Activated T-cell treated with anti-CD3 and anti-CD28 coated beads for 24 hours (primary cell): ENCODE results near the gene KRT12.

Source experiments
- DNase-seq: peaks from one replicate; pipeline ENCODE4 v3.0.0-alpha.2; 2020; ENCODE audit warnings: low read depth

KRT12 gene

GRCh38 chr17:40866838-40867237, at the start of gene KRT12:
Gene KRT12 (minus strand): TSS chr17:40867223. CDS start chr17:40867186, 37 bp downstream.
- no peak for DNase-seq

GRCh38 chr17:40916366-40916765, 49.3 kb upstream of the KRT12 start:
- DNase-seq, result no peak

- no peak for DNase-seq
Measured at GRCh38 chr17:40915721-40916256, 48.8 kb upstream of the KRT12 start.

GRCh38 chr17:40915199-40915661, 48.2 kb upstream of the KRT12 start:
- no peak for DNase-seq

- DNase-seq, result no peak
Measured at GRCh38 chr17:40914075-40914855, 47.2 kb upstream of the KRT12 start.

- no peak for DNase-seq
Measured at GRCh38 chr17:40912486-40913210, 45.6 kb upstream of the KRT12 start.

GRCh38 chr17:40910441-40910841, 43.4 kb upstream of the KRT12 start:
- DNase-seq, result no peak

GRCh38 chr17:40909755-40910154, 42.7 kb upstream of the KRT12 start:
- DNase-seq, result no peak

GRCh38 chr17:40909351-40909750, 42.3 kb upstream of the KRT12 start:
- DNase-seq, result peak; percentile 59

- DNase-seq, result no peak
Measured at GRCh38 chr17:40906613-40907012, 39.6 kb upstream of the KRT12 start.

GRCh38 chr17:40905370-40905769, 38.3 kb upstream of the KRT12 start:
- no peak for DNase-seq

GRCh38 chr17:40903129-40903847, 36.3 kb upstream of the KRT12 start:
- DNase-seq, result no peak

GRCh38 chr17:40902498-40902897, 35.5 kb upstream of the KRT12 start:
- DNase-seq, result no peak

- no peak for DNase-seq
Measured at GRCh38 chr17:40901981-40902474, 35.0 kb upstream of the KRT12 start.

- no peak for DNase-seq
Measured at GRCh38 chr17:40900809-40901356, 33.9 kb upstream of the KRT12 start.

GRCh38 chr17:40896916-40897455, 30.0 kb upstream of the KRT12 start:
- DNase-seq, result no peak

- DNase-seq, result no peak
Measured at GRCh38 chr17:40895106-40895730, 28.2 kb upstream of the KRT12 start.

GRCh38 chr17:40888196-40888720, 21.2 kb upstream of the KRT12 start:
- no peak for DNase-seq

GRCh38 chr17:40886090-40886489, 19.1 kb upstream of the KRT12 start:
- no peak for DNase-seq

- DNase-seq, result no peak
Measured at GRCh38 chr17:40884708-40885512, 17.9 kb upstream of the KRT12 start, which contains the start of gene KRT20. Gene KRT20 (minus strand): TSS chr17:40885242. CDS start chr17:40885185, 57 bp downstream.
